ENCODE results near the gene DNAJB8. TPM values are rescaled to one million over a fixed set of nuclear protein-coding genes. Genes with fewer than 3 reads are reported as not detected.

DNAJB8 gene
- total RNA-seq, 1 experiment from 2014 or later: not detected

GRCh38 chr3:128455116-128455515 is 11.6 kb downstream of the DNAJB8 start:
- H3K27ac Mint-ChIP-seq: no peak overlapping the region
- H3K4me1 Mint-ChIP-seq: peaks cover 0 to 6% of the 10 kb centered on the region in 2 experiments; a peak in 1 of 4 replicates

More at GRCh38 chr3:128455116-128455515, 11.6 kb downstream of the DNAJB8 start:
- Histone ChIP-seq H3K9ac (ENCODE audit: extremely low read depth, insufficient read length, low read length) (no peak overlapping the region), H2BK12ac (ENCODE audit: insufficient read length, low read depth, low read length) (no peak overlapping the region), H3K79me2 (ENCODE audit: insufficient read depth, low read length) (no peaks in the 10 kb centered on the region), H3K79me1 (ENCODE audit: insufficient read depth, low read depth, low read length, poor library complexity, severe bottlenecking) (no peaks in the 10 kb centered on the region), H2BK15ac (ENCODE audit: low read depth, low read length) (no peak overlapping the region), H3K23ac (ENCODE audit: insufficient read length, low read depth, low read length) (no peak overlapping the region), H3K23me2 (ENCODE audit: insufficient read length, low read depth, low read length, poor library complexity, severe bottlenecking) (no peaks in the 10 kb centered on the region), H3T11ph (ENCODE audit: low read length) (no peak overlapping the region), H3K9me3 (ENCODE audit: control insufficient read depth, low read depth, low read length) (no peaks in the 10 kb centered on the region), H2AK5ac (ENCODE audit: insufficient read length, low read length) (no peak overlapping the region), H4K20me1 (ENCODE audit: control insufficient read depth, insufficient read depth, insufficient read length) (no peaks in the 10 kb centered on the region), H3K4me1 (ENCODE audit: insufficient read depth, low read length) (no peaks in the 10 kb centered on the region), H3K14ac (ENCODE audit: insufficient read depth, low read length) (no peak overlapping the region), H2BK20ac (ENCODE audit: low read depth, low read length, poor library complexity, severe bottlenecking) (no peak overlapping the region), H2BK5ac (ENCODE audit: insufficient read length, low read length) (no peak overlapping the region), H3K27me3 (ENCODE audit: insufficient read depth, low read length) (no peaks in the 10 kb centered on the region; the same call in 1 of the 2 replicates), H2BK120ac (ENCODE audit: low read depth, low read length, poor library complexity, severe bottlenecking) (no peak overlapping the region), H4K5ac (ENCODE audit: insufficient read length, low read depth, low read length) (no peak overlapping the region), H3K56ac (ENCODE audit: insufficient read length, low read depth, low read length) (no peak overlapping the region), H3K18ac (ENCODE audit: insufficient read length, low read depth, low read length) (no peak overlapping the region), H3K4ac (ENCODE audit: low read depth, low read length) (no peak overlapping the region), H2AFZ (ENCODE audit: low read length) (no peak overlapping the region), H3K27ac (ENCODE audit: insufficient read length, low read depth, low read length) (no peak overlapping the region), H3K4me2 (ENCODE audit: insufficient read depth, insufficient read length, low read length) (no peak overlapping the region), H4K91ac (ENCODE audit: insufficient read length, low read depth, low read length) (no peak overlapping the region), H4K8ac (replicated peaks; ENCODE audit: insufficient read length, low read depth, low read length) (no peak overlapping the region)
- no peak for DNase-seq
- TF ChIP-seq CTCF (conservative IDR thresholded peaks at IDR 0.05): no peak
- H3K27me3 Mint-ChIP-seq (ENCODE audit: low read depth): peaks cover 78% of the 10 kb centered on the region
- no peak overlapping the region for H3K4me3 Mint-ChIP-seq
- WGBS (ENCODE audit: extremely low coverage, insufficient read length, low lambda C conversion rate): no CpG with 5 or more reads among the region's 5 CpGs
- no peaks in the 10 kb centered on the region for H3K36me3 Mint-ChIP-seq (ENCODE audit: insufficient read depth in 1 of 3, low read depth in 3 of 3)
- peaks cover 0 to 2% of the 10 kb centered on the region in 2 experiments; a peak in 2 of 5 replicates for H3K9me3 Mint-ChIP-seq

All from H9 (cell line).